GM18499 (cell line): ENCODE data around the gene WDR47.

Source experiments
- ATAC-seq: cut with Tn5 transposase; IDR thresholded peaks from one replicate; pipeline ENCODE4 v1.9.1; 2021; ENCODE audit warnings: moderate number of reproducible peaks; ENCODE audit not compliant: insufficient read depth, unreplicated experiment

The WDR47 gene

DNA sequence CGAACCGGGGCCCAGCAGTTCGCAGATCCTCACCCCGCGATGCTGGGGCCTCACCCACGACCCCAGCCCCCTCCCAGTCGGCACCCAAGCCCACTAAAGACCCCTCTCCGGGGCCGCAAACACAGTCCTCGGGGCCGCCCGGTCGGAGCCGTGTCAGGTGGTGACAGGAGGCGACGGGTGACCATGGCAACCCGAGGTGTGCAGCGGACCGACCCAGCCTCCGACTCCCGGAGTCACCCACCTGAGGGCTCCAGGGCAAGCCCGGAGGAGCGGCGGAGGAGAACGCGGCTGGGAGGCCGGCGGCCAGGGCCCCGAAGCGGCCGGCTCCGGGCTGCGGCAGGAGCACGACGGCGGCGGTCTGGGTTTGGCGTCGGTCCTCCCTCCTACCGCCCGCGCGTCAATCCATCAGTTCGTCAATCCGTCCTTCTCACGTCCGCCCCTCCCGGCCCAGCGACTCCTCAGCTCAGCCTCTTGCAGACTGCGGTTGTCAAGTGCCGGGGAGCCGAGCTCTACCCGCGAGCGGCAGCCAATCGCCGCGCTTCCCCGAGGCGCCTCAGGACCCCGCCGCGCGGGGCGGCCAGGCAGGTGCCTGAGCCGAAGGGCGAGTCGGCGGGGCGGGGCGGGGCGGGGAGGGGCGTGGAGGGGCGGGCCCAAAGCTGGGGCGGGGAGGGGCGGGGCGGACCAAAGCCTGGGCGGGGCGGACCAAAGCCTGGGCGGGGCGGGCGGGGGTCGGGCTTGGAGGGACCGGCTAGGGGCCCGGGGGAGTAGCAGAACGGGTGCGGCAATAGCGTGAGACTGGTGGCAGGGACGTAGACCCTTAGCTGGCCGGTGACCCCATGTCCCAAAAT lies at the start of gene WDR47:
TSS of gene WDR47 (minus strand) at position 482 of the 848 bp plus-strand sequence. CDS start 18,590 bp downstream, outside the sequence.
- ATAC-seq: peak; percentile 81

DNA sequence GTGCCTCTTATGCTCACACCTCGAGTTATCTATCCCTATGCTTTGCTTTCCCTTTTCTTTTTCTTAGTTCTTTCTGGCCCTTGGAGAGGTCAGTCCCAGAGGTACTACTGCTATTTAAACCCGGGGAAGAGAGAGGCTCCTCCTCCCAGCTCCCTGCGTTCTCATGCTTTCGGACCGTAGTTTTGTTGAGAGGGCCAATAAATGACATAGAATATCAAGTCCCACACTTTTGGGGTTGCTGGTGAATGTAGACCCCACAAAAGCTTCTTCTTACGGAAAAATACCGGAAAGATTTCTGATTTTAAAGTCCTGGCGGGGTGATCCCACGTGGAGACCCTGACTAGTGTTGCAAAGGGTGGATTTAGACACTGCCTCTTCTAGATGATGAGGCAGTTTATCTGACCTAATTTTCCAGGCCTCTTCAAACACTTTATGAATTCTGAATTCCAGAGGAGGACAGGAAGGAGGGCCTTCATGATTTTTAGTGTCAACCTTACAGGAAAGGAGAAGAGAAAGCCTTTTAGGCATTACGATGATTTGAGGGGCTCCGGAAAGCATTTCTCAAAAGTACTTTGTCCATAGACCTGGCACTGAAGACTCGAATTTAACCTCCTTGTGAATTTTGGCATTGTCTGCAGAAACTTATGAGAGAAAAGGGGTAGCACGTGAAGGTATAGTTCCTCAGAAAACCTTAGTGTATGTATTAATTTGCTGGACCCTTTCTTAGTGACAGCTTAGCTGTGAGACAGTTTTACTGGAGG lies 49.4 kb upstream of the WDR47 start:
- peak; percentile 33 for ATAC-seq

DNA sequence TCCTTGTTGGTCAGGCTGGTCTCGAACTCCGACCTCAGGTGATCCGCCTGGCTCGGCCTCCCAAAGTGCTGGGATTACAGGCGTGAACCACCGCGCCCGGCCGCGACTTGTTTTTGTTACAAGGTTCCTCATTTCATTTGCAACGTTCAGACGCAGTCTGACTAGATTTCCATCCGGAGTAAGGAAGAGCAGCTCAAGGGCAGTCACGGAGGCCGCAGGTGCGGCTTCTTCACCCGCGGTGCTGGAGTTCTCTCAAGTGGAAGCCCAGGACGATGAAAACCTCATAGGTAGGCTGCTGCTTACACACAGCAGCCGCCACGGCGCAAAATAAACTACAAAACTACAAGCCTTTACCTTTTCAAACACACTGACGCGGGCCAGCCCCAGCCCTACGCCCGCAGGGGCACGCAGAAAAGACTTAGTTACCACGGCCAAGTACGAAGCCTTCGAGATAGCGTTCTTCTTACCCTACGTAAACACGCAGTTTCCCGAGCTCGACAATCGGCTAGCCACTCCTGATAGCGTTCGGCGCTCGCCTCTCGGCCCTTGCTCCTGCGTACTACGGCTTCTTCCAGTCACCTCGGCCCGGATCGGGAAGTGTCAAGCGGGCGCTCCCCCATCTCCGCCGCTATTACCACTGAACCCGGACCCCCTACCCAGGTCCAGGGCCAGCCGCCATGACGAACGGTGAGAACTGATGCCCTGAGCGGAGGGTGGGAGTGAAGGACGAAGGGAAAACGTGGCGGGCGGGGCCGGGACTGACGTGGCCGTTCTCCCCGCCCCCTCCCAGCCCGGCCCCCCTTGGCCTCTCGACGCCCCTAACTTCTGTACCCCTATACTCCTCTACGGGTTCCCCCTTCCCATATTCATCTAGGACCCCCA lies 48.5 kb upstream of the WDR47 start, which contains the start of gene TMEM167B:
TSS of gene TMEM167B (plus strand) at position 569 of the 882 bp plus-strand sequence. CDS start at position 678, 109 bp downstream.
- peak; percentile 67 for ATAC-seq

DNA sequence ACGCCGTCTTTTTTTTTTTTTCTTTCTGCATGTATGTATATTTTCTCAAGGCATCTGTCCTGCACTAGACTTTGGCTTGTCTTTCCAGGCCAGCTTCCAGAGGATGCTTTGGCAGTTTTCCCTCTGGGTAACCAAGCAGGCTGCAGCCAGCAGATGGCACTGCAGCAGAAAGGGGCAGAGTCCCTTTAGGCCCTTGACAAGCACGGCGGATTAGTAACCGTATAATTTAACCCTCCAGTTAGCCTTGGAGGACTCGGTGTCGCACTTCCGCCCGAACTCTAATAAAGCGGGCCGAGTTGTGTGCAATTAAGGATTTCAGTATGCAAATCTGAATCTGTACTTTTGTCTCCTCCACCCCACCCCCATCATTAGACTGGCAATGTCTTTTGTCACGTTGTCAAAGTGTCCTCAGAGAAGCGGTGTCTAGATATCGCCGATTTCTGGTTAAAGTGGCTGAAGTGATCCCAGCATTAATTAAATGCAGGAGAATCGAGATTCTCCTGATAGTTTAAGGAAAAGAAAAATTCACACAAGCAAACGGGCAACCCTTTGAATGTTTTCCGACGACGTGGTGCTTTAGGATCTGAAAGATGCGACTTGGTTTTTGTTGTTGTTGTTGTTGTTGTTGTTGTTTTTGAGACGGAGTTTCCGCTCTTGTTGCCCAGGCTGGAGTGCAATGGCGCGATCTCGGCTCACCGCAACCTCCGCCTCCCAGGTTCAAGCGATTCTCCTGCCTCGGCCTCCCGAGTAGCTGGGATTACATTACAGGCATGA lies 47.5 kb upstream of the WDR47 start:
- ATAC-seq: no peak

DNA sequence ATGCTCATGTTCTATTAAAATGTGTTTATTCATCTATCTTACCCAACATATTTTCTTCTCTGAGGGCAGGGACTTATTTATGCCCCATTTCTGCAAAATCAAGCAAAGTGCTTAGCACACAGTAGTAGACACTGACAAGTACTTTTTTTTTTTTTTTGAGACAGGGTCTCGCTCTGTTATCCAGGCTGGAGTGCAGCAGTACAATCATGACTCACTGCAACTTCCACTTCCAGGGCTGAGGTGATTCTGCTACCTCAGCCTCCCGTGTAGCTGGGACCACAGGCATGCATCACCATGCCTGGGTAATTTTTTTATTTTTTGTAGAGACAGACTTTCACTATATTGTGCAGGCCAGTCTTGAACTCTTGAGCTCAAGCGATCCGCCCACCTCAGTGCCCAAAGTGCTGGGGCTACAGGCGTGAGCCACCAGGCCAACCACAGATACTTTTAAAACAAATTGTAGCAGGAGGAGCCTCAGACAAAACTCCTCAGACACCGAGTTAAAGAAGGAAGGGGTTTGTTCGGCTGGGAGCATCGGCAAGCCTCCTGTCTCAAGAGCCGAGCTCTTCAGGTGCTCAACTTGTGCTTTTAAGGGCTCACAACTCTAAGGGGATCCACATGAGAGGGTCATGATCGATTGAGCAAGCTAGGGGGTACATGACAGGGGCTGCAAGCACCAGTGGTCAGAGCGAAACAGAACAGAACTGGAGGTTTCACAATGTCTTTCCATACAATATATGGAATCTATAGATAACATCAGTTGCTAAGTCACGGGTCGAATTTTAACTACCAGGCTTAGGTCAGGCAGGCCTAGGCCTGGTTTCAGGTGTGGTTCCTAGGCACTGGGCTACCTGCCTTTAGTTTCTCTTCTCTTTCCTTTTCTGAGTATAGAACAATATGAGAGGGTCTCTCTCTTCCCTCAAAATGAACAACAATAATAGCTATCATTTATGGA lies 42.9 kb upstream of the WDR47 start:
- ATAC-seq: no peak

DNA sequence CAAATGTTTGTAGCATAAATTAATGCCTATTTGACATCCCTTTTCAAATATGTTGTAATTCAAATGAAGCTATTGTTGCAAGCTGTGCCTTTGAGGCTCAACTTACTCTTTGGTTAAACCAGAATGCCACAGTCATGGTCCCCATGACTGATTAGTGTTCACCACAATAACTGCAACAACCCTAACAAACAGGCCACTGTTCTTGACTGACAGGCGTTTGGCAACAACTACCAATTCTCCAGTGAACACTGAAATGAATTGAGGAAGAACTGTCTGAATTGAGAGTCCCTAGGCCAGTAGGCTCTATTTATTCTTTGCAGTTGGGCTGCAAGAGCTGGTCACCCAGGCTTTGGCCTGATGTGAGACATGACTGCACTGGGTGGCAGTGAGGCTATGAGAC lies 42.0 kb upstream of the WDR47 start:
- ATAC-seq: no peak

DNA sequence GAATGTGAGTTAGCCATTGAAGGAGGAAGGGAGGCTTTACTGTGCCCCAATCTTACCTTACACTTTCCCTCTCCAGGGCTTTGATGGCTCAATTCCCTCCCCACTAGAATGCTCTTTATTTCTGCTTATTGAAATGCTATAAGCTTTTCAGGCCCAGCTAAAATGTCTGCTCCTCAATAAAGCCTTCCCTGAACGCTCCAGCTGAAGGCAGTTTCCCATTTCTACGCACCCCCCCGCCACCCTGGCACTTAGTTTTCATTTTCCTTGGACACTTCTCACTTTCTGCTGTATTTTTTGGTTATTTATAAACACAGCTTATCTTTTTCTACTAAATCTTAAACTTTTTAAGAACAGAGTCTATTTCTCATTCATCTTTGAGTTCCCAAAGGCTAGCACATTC lies 41.6 kb upstream of the WDR47 start:
- no peak for ATAC-seq

DNA sequence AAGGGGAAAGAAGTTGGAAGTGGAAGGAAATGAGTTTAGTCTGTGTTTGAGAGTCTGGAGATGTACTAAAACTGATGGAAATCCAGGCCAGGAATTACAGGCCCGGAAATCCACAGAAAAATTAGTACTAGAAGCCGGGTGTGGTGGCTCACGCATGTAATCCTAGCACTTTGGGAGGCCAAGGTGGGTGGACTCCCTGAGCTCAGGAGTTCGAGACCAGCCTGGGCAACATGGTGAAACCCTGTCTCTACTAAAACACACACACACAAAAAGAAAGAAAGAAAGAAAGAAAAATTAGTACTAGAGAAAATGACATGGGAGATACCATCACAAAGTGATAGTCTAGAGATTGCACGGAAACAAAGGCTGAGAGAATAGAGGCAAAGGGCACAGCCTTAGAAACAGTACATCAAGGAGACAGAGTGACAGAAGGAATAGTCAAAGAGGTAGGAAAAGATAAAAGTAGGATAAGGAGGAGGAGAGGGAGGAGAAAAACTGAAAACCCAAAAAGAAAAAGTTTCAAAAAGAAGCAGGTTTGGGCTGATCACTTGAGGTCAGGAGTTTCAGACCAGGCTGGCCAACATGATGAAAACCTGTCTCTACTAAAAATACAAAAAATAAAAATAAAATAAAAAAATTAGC lies 38.7 kb upstream of the WDR47 start:
- no peak for ATAC-seq

DNA sequence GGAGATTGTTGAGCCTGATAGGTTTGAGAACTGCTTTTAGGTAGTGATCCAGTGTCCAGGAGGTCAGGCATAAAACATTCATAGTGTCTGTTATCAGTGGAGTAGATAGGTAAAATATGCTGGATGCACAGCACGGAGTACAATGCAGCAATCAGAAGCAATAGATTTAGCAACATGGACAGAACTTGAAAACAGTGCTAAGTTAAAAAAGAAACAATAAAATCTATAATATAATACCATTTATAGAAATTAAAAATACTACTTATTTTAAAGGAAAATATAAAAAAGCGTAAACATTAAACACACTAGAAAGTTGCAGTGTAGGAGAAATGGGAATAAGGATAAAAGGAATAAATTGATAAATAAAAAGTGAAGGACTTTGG lies 37.3 kb upstream of the WDR47 start:
- no peak for ATAC-seq

DNA sequence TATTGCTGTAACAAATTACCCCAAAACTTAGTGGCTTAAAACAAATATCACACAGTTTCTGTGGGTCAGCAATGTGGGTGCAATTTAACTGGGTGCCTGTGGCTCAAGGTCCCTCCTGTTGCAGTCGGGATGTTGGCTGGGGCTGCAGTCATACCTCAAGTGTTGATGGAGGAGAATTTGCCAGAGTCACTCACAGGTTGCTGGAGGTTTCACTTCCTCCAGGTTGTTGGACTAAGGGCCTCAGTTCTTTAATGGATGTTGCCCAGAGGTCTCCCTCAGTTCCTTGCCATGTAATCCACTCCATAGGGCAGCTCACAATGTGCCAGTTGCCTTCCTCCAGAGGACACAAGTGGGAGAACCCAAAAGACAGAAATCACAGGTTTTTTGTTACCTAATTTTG lies 36.4 kb upstream of the WDR47 start:
- ATAC-seq: no peak

DNA sequence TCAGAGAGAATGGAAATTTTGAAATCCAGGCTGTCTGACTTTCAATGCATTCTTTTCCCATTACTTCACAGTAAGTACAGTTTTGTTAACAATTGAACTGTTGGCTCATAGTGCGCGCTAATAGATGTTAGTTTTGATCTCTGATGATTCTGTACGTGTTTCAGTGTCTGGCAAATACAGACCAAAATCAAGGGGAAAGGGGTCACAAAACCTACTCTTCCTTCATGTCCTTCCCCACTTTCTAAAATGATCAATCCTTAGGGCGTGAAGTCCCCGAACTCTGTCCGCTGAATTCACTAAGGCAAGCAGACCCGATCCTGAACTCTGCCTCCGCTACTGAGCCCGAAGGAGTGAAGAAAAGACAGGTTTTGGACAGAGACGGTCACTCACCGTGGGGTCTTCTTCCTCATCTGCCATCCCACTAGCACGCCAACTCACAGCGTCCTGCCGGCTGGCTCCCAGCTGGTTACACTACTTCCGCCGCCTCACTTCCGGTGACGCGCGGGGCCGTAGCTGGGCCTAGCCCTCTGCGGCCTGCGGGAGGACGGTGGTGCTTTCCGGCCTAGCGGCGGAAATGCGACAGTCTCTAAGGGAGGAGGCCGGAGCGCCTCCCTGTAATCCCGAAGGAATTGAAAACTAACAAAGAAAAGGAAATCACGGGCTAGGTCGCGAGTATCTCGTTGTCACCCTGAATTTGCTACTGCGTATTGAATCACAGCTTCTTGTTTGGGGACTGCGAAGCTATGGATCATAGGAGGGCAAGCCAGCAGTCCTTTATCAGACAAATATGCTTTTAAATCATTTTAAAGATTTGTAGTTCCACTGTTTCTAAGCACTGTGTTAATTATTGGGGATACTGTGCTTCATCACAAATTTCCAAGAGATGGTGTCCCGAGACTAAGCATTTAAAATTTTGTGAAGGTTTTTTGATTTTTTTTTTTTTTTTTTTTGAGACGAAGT lies 33.9 kb upstream of the WDR47 start, which contains the start of gene TAF13:
TSS of gene TAF13 (minus strand) at position 473 of the 960 bp plus-strand sequence. CDS start at position 417, 56 bp downstream.
- peak; percentile 92 for ATAC-seq

DNA sequence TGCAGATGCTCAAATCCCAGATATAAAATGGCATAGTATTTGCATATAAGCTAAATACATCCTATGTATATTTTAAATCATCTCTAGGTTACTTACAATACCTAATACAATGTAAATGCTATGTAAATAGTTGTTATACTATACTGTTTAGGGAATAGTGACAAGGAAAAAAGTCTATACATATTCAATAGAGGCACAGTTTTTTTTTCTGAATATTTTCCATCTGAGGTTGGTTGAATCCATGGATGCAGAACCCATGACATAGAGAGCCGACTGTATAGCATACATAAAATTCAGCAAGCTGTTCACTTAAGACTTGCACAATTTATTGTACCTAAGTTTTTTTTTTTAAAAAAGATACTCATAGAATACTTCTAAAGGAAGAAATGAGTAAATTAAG lies 27.4 kb upstream of the WDR47 start:
- no peak for ATAC-seq

DNA sequence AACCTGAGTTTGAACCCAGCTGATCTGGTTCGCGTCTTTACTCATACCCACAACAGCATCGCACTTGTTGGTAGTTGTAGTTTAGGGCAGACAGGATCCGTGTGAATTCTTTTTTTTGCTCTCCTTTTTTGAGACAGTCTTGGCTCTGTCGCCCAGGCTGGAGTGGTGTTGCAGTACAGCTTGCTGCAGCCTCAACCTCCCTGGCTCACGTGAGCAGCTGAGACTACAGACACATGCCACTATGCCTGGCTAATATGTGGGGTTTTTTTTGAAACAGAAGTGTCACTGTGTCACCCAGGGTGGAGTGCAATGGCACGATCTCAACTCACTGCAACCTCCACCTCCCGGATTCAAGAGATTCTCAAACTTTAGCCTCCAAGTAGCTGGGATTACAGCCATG lies 26.0 kb upstream of the WDR47 start:
- no peak for ATAC-seq

DNA sequence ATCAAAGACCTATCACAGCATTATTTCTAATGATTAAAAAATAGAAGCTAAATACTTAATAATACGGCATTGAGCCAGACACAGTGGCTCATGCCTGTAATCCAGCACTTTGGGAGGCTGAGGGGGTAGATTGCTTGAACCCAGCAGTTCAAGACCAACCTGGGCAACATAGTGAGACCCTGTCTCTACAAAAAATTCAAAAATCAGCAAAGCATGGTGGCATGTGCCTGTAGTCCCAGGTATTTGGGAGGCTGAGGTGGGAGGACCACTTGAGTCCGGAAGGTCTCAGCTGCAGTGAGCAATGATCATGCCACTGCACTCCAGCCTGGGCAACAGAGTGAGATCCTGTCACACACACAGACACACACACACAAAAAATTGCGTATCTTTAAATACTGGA lies 23.2 kb upstream of the WDR47 start:
- ATAC-seq: no peak

DNA sequence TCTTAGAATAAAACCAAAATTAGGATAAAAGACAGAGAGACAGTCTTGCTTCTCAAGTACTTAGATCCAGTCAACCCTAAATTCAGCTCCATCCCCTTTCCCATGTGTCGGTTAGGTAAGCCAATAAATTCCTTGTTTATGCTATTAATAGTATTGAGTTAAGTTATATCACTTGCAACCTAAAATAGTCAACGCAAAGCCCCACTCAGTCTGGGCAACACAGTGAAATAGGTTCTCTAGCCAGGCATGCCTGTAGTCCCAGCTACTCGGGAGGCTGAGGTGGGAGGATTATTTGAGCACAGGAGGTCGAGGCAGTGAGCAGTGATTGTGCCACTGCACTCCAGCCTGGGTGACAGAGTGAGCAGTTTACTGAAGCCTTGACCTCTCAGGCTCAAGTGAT lies 19.3 kb upstream of the WDR47 start:
- ATAC-seq: no peak

DNA sequence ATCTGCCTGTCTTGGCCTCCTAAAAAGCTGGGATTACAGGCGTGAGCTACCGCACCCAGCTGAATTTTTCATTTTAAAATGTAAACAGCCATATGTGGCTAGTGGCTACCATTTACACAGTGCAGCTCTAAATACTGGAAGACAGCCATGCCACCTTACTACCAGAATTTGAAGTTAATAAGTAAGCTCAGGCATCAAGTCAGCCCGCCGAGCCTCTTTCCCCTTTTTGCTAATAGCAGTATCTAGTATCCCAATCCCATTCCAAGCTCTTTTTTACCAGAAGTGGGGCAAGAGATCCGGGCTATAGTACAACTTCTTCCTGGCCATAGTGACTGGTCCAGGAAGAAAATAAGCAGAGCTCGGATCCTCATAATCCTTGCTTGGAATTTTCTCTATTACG lies 18.8 kb upstream of the WDR47 start:
- no peak for ATAC-seq

DNA sequence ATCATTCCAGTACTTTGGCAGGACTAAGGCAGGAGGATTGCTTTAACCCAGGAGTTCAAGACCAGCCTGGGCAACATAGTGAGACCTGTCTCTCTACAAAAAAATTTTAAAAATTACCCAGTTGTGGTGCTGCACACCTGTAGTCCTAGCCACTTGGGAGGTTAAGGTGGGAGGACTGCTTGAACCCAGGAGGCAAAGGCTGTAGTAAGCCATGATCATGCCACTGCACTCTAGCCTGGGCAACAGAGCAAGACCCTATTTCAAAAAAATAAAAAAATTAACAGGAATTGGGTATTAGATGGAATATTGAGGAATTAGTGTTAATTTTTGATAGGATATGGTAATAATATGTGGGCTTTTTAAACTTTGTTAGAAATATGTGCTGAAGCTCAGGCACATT lies 17.1 kb upstream of the WDR47 start:
- no peak for ATAC-seq
